ENCODE measurements around the gene SLC22A16. TPM values are rescaled to one million over a fixed set of nuclear protein-coding genes. Genes with fewer than 3 reads are reported as not detected.
"Not testable (repeated sequence)": the region's sequence is repeated elsewhere in the genome, so short reads cannot be mapped to it uniquely, and the experiment has no call there.

SLC22A16 gene
- total RNA-seq, 1 experiment from 2014 or later: not detected

GRCh38 chr6:110509617-110510241, 33.3 kb upstream of the SLC22A16 start:
- Histone ChIP-seq H3K9me3 (ENCODE audit: insufficient read depth, low read depth) (peaks cover 6% of the 10 kb centered on the region), H3K9me2 (ENCODE audit: insufficient read depth) (no peaks in the 10 kb centered on the region), H3K4me1 (replicated peaks; ENCODE audit: insufficient read depth) (peaks cover 46% of the 10 kb centered on the region), H3K27ac (peak overlapping the region; percentile 54), H3K27me3 (ENCODE audit: insufficient read depth, low read depth) (no peaks in the 10 kb centered on the region), H3K36me3 (ENCODE audit: low read depth) (no peaks in the 10 kb centered on the region), H4K20me1 (ENCODE audit: insufficient read depth) (no peaks in the 10 kb centered on the region), H3K4me2 (peak overlapping the region; percentile 37), H3K79me2 (ENCODE audit: low read depth) (no peaks in the 10 kb centered on the region), H3F3A (ENCODE audit: insufficient read depth, low read depth) (peaks cover 18% of the 10 kb centered on the region), H3K4me3 (no peak overlapping the region), H2AFZ (no peak overlapping the region; the same call in 1 of the 2 replicates)
- POLR2A ChIA-PET (ENCODE audit: unreplicated experiment): interaction anchor here (0.6 kb wide), 1 partner anchor 27 kb away, joined by 3 read pairs; no protein-coding TSS in a partner anchor
- intact Hi-C loops (cut with micrococcal nuclease; ENCODE audit: unreplicated experiment): no loop called here
- peak; percentile 63 to 95 for DNase-seq
- TF ChIP-seq EZH2 (IDR thresholded peaks at IDR 0.05; ENCODE audit: low read depth) (no peak), CTCF (conservative IDR thresholded peaks at IDR 0.05) (no peak)
- no TSS peak for BruUV-seq (replicated peaks)
- CTCF ChIA-PET: no interaction called here

- CTCF ChIA-PET; H3F3A ChIP-seq (ENCODE audit: insufficient read depth, low read depth); POLR2A ChIA-PET (ENCODE audit: unreplicated experiment); H3K27ac ChIP-seq; H2AFZ ChIP-seq; DNase-seq; H3K9me2 ChIP-seq (ENCODE audit: insufficient read depth); H3K4me3 ChIP-seq; BruUV-seq (replicated peaks); H3K36me3 ChIP-seq (ENCODE audit: low read depth); intact Hi-C loops (cut with micrococcal nuclease; ENCODE audit: unreplicated experiment); H3K4me2 ChIP-seq; H3K9me3 ChIP-seq (ENCODE audit: insufficient read depth, low read depth); H4K20me1 ChIP-seq (ENCODE audit: insufficient read depth); H3K79me2 ChIP-seq (ENCODE audit: low read depth); H3K27me3 ChIP-seq (ENCODE audit: insufficient read depth, low read depth): not testable (repeated sequence)
- H3K4me1 ChIP-seq (replicated peaks; ENCODE audit: insufficient read depth): peaks cover 17% of the 10 kb centered on the region
These were observed 28.5 kb upstream of the SLC22A16 start for GRCh38 chr6:110504891-110505290.

DNA sequence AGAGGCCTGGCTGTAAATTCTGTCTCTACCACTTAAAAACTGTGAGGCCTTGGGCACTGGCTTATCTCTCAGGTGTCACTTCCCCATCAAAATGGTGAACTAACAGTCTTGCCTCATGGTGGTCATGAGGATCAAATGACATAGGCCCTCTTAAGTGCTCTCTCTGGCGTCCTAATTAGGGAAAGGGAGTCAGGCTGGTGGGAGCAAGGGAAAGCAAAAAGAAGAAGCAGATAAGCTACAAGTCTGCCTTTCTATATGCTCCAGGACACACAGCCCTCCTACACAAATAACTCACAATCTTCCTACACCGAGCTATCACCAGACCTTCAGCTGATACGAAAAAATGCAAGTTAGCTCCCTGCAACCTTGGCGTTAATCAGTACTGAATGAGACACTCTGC, 19.5 kb upstream of the SLC22A16 start:
- no peaks in the 10 kb centered on the region for H3F3A ChIP-seq (ENCODE audit: insufficient read depth, low read depth)
- H2AFZ ChIP-seq: no peak overlapping the region
- POLR2A ChIA-PET (ENCODE audit: unreplicated experiment): no interaction called here
- H3K4me1 ChIP-seq (replicated peaks; ENCODE audit: insufficient read depth): 0 out of 2 replicates have a peak, but pooled peaks cover 7% of the 10 kb centered on the region
- intact Hi-C loops (cut with micrococcal nuclease; ENCODE audit: unreplicated experiment): no loop called here
- H3K4me2 ChIP-seq: no peak overlapping the region
- no peaks in the 10 kb centered on the region for H4K20me1 ChIP-seq (ENCODE audit: insufficient read depth)
- H3K36me3 ChIP-seq (ENCODE audit: low read depth): no peaks in the 10 kb centered on the region
- CTCF ChIA-PET: no interaction called here
- H3K27me3 ChIP-seq (ENCODE audit: insufficient read depth, low read depth): no peaks in the 10 kb centered on the region
- no peak overlapping the region for H3K4me3 ChIP-seq
- DNase-seq: no peak
- H3K9me2 ChIP-seq (ENCODE audit: insufficient read depth): no peaks in the 10 kb centered on the region
- no TSS peak for BruUV-seq (replicated peaks)
- H3K9me3 ChIP-seq (ENCODE audit: insufficient read depth, low read depth): no peaks in the 10 kb centered on the region
- H3K79me2 ChIP-seq (ENCODE audit: low read depth): no peaks in the 10 kb centered on the region
- H3K27ac ChIP-seq: no peak overlapping the region
- TF ChIP-seq EZH2 (IDR thresholded peaks at IDR 0.05; ENCODE audit: low read depth) (no peak), CTCF (conservative IDR thresholded peaks at IDR 0.05) (no peak)

Measured in PC-9 (cell line).